ENCODE measurements around the gene PPP2R5C.

GRCh38 chr14:101884089-101884933, 122.8 kb downstream of the PPP2R5C start:
- TF ChIP-seq SAP30 (IDR thresholded peaks at IDR 0.05; ENCODE audit: insufficient read depth, insufficient replicate concordance, low read length) (no peak), CBX8 (IDR thresholded peaks at IDR 0.05; ENCODE audit: borderline replicate concordance, low read depth, low read length) (no peak), BRCA1 (IDR thresholded peaks at IDR 0.05; ENCODE audit: low read depth, low read length) (no peak)
